HG03342 (cell line): ENCODE data around the gene PC.
"Not testable (repeated sequence)": the region's sequence is repeated elsewhere in the genome, so short reads cannot be mapped to it uniquely, and the experiment has no call there.

Source experiments
- ATAC-seq: cut with Tn5 transposase; IDR thresholded peaks from one replicate; pipeline ENCODE4 v1.9.1; 2021; ENCODE audit warnings: mild to moderate bottlenecking, moderate library complexity; ENCODE audit not compliant: unreplicated experiment

The PC gene

DNA sequence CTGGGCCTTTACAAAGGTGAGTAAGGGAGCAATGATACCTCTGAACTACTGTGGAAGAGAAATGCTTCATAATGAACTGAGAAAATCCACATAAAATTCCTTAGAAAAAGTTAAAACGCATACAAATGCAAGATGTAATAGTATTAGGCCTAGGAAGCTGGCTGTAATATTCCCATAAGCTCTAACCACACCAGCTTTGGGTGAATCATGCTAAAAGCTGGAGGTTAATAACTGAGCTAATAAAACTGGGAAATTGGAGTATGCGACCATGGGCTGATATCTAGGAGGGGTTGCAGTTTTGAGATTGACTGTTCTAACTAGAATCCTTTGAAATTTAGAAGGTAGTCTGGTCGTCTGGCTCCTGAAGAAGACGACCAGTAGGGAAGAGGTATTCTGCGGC is 143.5 kb downstream of the PC start:
- no peak for ATAC-seq

DNA sequence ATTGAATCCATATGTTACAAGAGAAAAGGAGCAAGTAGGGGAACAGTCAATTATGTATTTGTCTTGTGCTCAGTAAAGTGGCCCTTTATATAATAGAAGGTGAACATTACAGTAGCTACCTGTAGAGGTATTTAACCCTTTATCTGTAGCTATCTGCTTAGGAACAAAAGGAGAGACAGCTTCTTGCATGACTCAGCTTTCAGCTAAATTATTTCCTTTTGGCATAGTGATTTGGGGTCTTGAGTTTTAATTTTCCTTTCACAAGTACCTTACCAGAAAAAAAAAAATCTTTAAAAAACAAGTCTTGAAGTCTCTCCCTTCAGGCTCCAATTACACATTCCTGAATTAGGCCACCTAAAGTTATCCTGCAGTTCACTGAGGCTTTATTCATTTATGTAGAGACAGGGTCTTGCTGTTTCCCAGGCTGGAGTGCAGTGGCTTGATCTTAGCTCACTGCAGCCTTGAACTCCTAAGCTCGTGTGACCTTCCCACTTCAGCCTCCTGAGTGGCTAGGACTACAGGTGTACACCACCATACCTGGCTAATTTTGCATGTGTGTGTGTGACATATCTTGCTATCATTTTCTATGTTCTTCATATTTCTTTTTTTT is 147.5 kb downstream of the PC start:
- no peak for ATAC-seq

DNA sequence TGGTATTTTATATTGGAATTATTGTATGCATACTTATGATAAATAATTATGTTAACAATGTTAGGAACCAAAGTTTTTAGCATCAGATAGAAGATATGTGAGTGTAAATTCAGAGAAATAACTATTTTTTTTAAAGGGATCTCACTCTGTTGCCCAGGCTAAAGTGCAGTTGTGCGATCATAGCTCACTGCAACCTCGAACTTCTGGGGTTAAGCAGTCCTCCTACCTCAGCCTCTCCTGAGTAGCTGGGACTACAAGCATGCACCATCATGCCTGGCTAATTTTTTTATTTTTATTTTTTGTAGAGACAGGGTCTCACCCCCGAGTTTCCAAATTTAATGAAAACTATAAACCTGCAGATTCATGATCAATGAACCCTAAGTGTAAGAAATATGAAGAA is 148.6 kb downstream of the PC start:
- no peak for ATAC-seq

DNA sequence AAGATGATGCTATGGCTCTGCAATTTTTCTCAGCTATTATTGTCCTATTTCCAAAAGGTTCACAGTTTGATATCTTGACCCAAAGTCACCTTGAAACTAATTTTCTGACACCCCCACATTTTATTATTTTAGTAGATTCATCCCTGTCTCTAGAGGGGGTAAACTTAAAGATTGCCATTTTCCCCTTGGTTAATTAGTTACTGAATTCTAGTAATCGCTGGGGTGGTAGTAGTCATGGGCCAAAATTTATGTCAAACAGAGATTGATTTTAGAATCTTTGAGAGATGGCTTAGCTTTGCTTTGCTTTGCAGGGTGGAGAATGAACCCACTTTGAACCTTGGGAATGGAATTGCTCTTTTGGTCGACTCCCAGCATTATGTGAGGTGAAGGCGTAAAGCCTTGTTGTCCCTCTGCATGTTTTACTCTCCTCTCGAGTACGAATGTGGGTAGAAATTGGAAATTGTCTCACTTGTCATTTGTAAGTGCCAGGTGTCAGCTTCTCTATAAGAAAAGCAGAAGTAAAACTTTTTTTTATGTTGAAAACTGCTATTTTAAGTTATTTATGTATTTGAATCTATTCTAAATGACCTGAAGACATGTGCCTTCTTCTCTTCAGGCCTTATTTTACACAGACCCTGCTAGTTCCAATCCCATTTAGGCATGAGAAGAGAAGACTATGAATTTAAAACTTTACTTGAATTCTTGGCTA is 157.3 kb downstream of the PC start:
- ATAC-seq = no peak

DNA sequence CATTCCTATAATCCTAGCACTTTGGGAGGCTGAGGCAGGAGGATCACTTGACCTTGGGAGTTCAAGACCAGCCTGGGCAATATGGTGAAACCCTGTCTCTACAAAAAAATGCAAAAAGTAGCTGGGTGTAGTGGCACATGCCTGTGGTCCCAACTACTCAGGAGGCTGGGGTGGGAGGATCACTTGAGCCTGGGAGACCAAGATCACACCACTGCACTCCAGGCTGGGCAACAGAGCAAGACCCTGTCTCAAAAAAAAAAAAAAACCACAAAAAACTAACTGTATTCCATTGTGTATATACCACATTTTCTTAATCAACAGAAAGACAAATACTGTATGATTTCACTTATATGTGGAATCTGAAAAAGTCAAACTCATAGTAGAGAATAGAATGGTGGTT is 158.4 kb downstream of the PC start:
- not testable (repeated sequence) for ATAC-seq
